HCT116 (cell line): ENCODE measurements around the gene MGST1. TPM values are rescaled to one million over a fixed set of nuclear protein-coding genes. Genes with fewer than 3 reads are reported as not detected.

Experiments
- ATAC-seq: fragments of 200-7000 bp; cut with Tn5 transposase; 2 replicates; pipeline ENCODE4 v1.9.1; 2020; ENCODE audit warnings: mild to moderate bottlenecking, moderate library complexity
- BruUV-seq: library from RNA; stranded (reverse); fragments of 400-500 nt; replicated peaks from 2 replicates; lab custom pipeline; 2021; lab: Mats Ljungman, UMichigan
- CTCF ChIA-PET: fragments of 300-600 bp; sonication (Branson Sonifier 250); formaldehyde crosslinking; loops from one replicate; lab custom pipeline; 2021; ENCODE audit warnings: antibody characterized with exemption; lab: Charles Lee
- POLR2A ChIA-PET: fragments of 300-600, 350-600 bp; sonication (Branson Sonifier 250); formaldehyde crosslinking; loops from one replicate; lab custom pipeline; 2021; ENCODE audit warnings: antibody characterized with exemption; lab: Charles Lee
- RAD21 ChIA-PET, 2 experiments: fragments of 300-600 bp; sonication (Branson Sonifier 250); formaldehyde crosslinking; loops; one replicate each; lab custom pipeline; 2023; ENCODE audit warnings: low total read pairs in 2 of 2; ENCODE audit not compliant: uncharacterized antibody in 2 of 2, unreplicated experiment in 2 of 2, low non-redundant PET in 1 of 2; lab: Charles Lee
- DNase-seq: peaks from one replicate; pipeline ENCODE4 v3.0.0-alpha.2; 2010; ENCODE audit warnings: low read depth, low spot score
- H2AFZ ChIP-seq: fragments of 200-600 bp; shearing (Covaris generic), sonication (generic); 2 replicates; pipeline ENCODE4 v1.6.1; 2017; ENCODE audit warnings: low read depth, mixed run types, mixed read lengths, antibody characterized with exemption, low read length; ENCODE audit not compliant: poor library complexity, severe bottlenecking
- H3K27ac ChIP-seq: 2 replicates; pipeline ENCODE4 v1.5.1; 2012; ENCODE audit warnings: low read depth, low read length
- H3K27me3 ChIP-seq: fragments of 200-600 bp; sonication (generic); 2 replicates; pipeline ENCODE4 v1.6.1; 2016; ENCODE audit warnings: mixed run types, low read length, mixed read lengths; ENCODE audit not compliant: insufficient read depth
- H3K36me3 ChIP-seq, 2 experiments: fragments of 200-500 bp in 1 of 2; fragments of 200-600 bp in 1 of 2; sonication (Bioruptor generic) in 1 of 2; sonication (generic) in 1 of 2; 2 replicates each; pipeline versions ENCODE4 v1.5.1 to v1.6.1; 2014 to 2016; ENCODE audit warnings: low read length in 2 of 2, inconsistent platforms in 1 of 2, mixed read lengths in 1 of 2, mixed run types in 1 of 2; ENCODE audit not compliant: insufficient read depth in 2 of 2, control insufficient read depth in 1 of 2
- H3K4me1 ChIP-seq, 2 experiments: fragments of 200-600 bp in 1 of 2; sonication (generic) in 1 of 2; 2 replicates each; pipeline versions ENCODE4 v1.5.1 to v1.6.1; 2012 to 2017; ENCODE audit warnings: low read length in 2 of 2, inconsistent platforms in 1 of 2, mild to moderate bottlenecking in 1 of 2, mixed read lengths in 1 of 2, mixed run types in 1 of 2, moderate library complexity in 1 of 2; ENCODE audit not compliant: insufficient read depth in 2 of 2, control insufficient read depth in 1 of 2
- H3K4me2 ChIP-seq: fragments of 200-600 bp; sonication (generic); 2 replicates; pipeline ENCODE4 v1.6.1; 2017; ENCODE audit warnings: mixed run types, low read length, mixed read lengths
- H3K4me3 ChIP-seq, 2 experiments: fragments of 200-600 bp in 1 of 2; sonication (generic) in 1 of 2; replicated peaks in 1 of 2; 2 replicates each; pipeline ENCODE4 v1.5.1; 2011 to 2016; ENCODE audit warnings: low read length in 2 of 2, control low read depth in 1 of 2, low read depth in 1 of 2, mild to moderate bottlenecking in 1 of 2, mixed read lengths in 1 of 2, mixed run types in 1 of 2
- H3K79me2 ChIP-seq: fragments of 200-600 bp; sonication (generic); 2 replicates; pipeline ENCODE4 v1.6.1; 2017; ENCODE audit warnings: mild to moderate bottlenecking, mixed run types, low read length, moderate library complexity, mixed read lengths; ENCODE audit not compliant: insufficient read depth
- H3K9ac ChIP-seq: fragments of 200-600 bp; sonication (generic); 2 replicates; pipeline ENCODE4 v1.6.1; 2016; ENCODE audit warnings: low read length, mixed read lengths
- H3K9me2 ChIP-seq: fragments of 200-600 bp; sonication (generic), shearing (Covaris generic); 2 replicates; pipeline ENCODE4 v1.6.1; 2017; ENCODE audit warnings: mixed run types, mild to moderate bottlenecking, moderate library complexity; ENCODE audit not compliant: insufficient read depth
- H3K9me3 ChIP-seq, 2 experiments: fragments of 200-500 bp in 1 of 2; fragments of 200-600 bp in 1 of 2; sonication (Bioruptor generic) in 1 of 2; sonication (generic) in 1 of 2; 2 replicates each; pipeline ENCODE4 v1.6.1; 2014 to 2017; ENCODE audit warnings: low read length in 2 of 2, mixed read lengths in 2 of 2, inconsistent platforms in 1 of 2, low read depth in 1 of 2, mild to moderate bottlenecking in 1 of 2, mixed run types in 1 of 2, moderate library complexity in 1 of 2; ENCODE audit not compliant: control insufficient read depth in 1 of 2, insufficient read depth in 1 of 2
- H4K20me1 ChIP-seq: fragments of 200-600 bp; sonication (generic), shearing (Covaris generic); 2 replicates; pipeline ENCODE4 v1.6.1; 2017; ENCODE audit warnings: mixed run types, mild to moderate bottlenecking, moderate library complexity; ENCODE audit not compliant: insufficient read depth
- EGR1 ChIP-seq: IDR thresholded peaks from 2 replicates; pipeline ENCODE4 v1.6.1; 2012; ENCODE audit warnings: low read depth
- ELF1 ChIP-seq: IDR thresholded peaks from 2 replicates; pipeline ENCODE4 v1.6.1; 2012; ENCODE audit warnings: low read depth, borderline replicate concordance
- EZH2 ChIP-seq: fragments of 200-600 bp; sonication (generic); IDR thresholded peaks from 2 replicates; pipeline ENCODE4 v1.6.1; 2017; ENCODE audit warnings: antibody characterized with exemption, mixed run types
- EZH2phosphoT487 ChIP-seq: fragments of 200-600 bp; IDR thresholded peaks from 2 replicates; pipeline ENCODE4 v1.6.1; 2018; ENCODE audit warnings: antibody characterized with exemption, borderline replicate concordance
- FOSL1 ChIP-seq: IDR thresholded peaks from 2 replicates; pipeline ENCODE4 v1.6.1; 2012; ENCODE audit warnings: low read depth
- MAX ChIP-seq: IDR thresholded peaks from 2 replicates; pipeline ENCODE4 v1.6.1; 2012
- POLR2A ChIP-seq: IDR thresholded peaks from 2 replicates; pipeline ENCODE4 v1.7.0; 2011; ENCODE audit warnings: borderline replicate concordance; ENCODE audit not compliant: insufficient read depth, insufficient read length; ENCODE audit errors: extremely low read depth
- REST ChIP-seq: IDR thresholded peaks from 2 replicates; pipeline ENCODE4 v1.6.1; 2012; ENCODE audit warnings: low read depth
- SP1 ChIP-seq: IDR thresholded peaks from 2 replicates; pipeline ENCODE4 v1.6.1; 2012; ENCODE audit warnings: low read depth
- TCF7L2 ChIP-seq: IDR thresholded peaks from 2 replicates; pipeline ENCODE4 v1.7.0; 2011; ENCODE audit warnings: borderline replicate concordance, inconsistent platforms; ENCODE audit not compliant: insufficient read depth, insufficient read length; ENCODE audit errors: extremely low read depth
- ZBTB33 ChIP-seq: IDR thresholded peaks from 2 replicates; pipeline ENCODE4 v1.6.1; 2011; ENCODE audit warnings: mild to moderate bottlenecking, low read length, moderate library complexity; ENCODE audit not compliant: insufficient replicate concordance; ENCODE audit errors: extremely low read depth
- intact Hi-C: fragments of 100-400 bp; cut with micrococcal nuclease; formaldehyde crosslinking; loops from 2 replicates; pipeline ENCODE4 v1.10.0; 2022
- total RNA-seq: library from RNA; stranded (reverse); gene quantifications from one replicate; pipeline ENCODE4 v1.2.1, GENCODE V29; 2021; ENCODE audit not compliant: unreplicated experiment
- TF ChIP-seq, protein P1 (sequence below): IDR thresholded peaks from 2 replicates; pipeline ENCODE4 v1.6.1; 2012

MGST1 gene
- total RNA-seq, 1 experiment from 2014 or later = 111 TPM

- no peak for TF ChIP-seq ZBTB33
- no peak for TF ChIP-seq MAX
- TF ChIP-seq ELF1 = no peak
- TF ChIP-seq FOSL1 = no peak
- no peak for TF ChIP-seq EZH2phosphoT487
- TF ChIP-seq SP1 = no peak
Observed at GRCh38 chr12:16323010-16323409, 24.4 kb upstream of the MGST1 start (continued).

DNA sequence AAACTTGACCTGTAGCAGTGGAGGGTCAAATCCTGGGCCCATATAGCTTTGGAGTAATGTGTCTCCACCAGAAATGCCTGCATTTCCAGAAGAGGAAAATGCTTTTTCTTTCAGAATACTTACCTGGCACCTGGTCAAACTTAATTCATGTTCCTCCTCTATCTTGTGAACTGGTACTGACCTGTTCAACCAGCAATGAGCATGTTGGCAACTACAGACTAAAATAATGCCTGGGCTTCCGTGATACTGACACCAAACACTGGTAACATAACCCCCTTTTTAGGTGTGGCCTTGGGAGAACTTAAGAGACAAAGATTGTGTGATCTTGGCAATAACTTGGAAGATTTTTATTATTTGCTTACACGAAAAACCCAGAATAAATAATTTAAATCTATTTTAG, 23.8 kb upstream of the MGST1 start:
- Histone ChIP-seq H3K4me2 (no peak overlapping the region), H4K20me1 (no peaks in the 10 kb centered on the region), H3K9me3 (no peaks in the 10 kb centered on the region), H3K27ac (no peak overlapping the region), H3K4me1 (no peaks in the 10 kb centered on the region), H3K27me3 (no peaks in the 10 kb centered on the region), H3K4me3 (no peak overlapping the region), H2AFZ (no peak overlapping the region), H3K9me2 (no peaks in the 10 kb centered on the region), H3K79me2 (no peaks in the 10 kb centered on the region), H3K9ac (no peak overlapping the region), H3K36me3 (no peaks in the 10 kb centered on the region)
- RAD21 ChIA-PET = no interaction called here
- POLR2A ChIA-PET = no interaction called here
- CTCF ChIA-PET = no interaction called here
- no peak for TF ChIP-seq POLR2A
- TF ChIP-seq REST = no peak
- no peak for TF ChIP-seq ELF1
- no peak for TF ChIP-seq FOSL1
- TF ChIP-seq TCF7L2 = no peak
- no peak for TF ChIP-seq EGR1
- TF ChIP-seq EZH2 = no peak
- TF ChIP-seq, protein P1, sequence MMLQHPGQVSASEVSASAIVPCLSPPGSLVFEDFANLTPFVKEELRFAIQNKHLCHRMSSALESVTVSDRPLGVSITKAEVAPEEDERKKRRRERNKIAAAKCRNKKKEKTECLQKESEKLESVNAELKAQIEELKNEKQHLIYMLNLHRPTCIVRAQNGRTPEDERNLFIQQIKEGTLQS = no peak
- no TSS peak for BruUV-seq
- intact Hi-C loops = no loop called here
- no peak for ATAC-seq
- no peak for DNase-seq
